ENCODE data around the gene GTPBP3. TPM values are rescaled to one million over a fixed set of nuclear protein-coding genes. Genes with fewer than 3 reads are reported as not detected.

GTPBP3 gene
- total and polyA plus RNA-seq, 3 experiments from 2014 or later: 13.3 to 55.7 (median 47.3) TPM

DNA sequence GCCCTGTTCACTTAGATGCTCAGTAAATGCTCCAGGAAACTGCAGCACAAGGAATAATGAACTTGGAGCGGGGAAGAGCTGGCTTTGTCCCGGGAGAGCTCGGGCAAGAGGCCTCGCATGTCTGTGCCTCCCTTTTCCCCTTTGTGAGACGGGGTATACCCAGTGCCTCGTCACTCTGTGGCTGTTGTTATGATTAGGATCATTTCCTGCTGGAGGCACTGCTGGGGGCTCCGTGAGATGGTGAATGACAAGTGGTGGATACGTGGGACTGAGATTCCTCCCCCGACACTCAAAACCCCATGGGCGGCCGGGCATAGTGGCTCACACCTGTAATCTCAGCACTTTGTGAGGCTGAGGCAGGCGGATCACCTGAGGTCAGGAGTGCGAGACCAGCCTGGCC lies 40.9 kb downstream of the GTPBP3 start:
- H3K36me3 Mint-ChIP-seq: peaks cover 0 to 5% (median 0%) of the 10 kb centered on the region in 3 donors
- no peaks in the 10 kb centered on the region for H3K27me3 ChIP-seq (ENCODE audit: insufficient read depth, low read length, poor library complexity, severe bottlenecking)
- no peak overlapping the region for H3K4me3 ChIP-seq (ENCODE audit: low read length)
- no peaks in the 10 kb centered on the region for H3K9me3 ChIP-seq (ENCODE audit: low read length)
- ChIA-PET CTCF (no interaction called here), POLR2A (no interaction called here)
- peaks cover 0 to 2% (median 0%) of the 10 kb centered on the region in 5 donors for H3K9me3 Mint-ChIP-seq
- H3K4me3 Mint-ChIP-seq: no peak overlapping the region
- H3K36me3 ChIP-seq (ENCODE audit: insufficient read depth, low read length): no peaks in the 10 kb centered on the region
- H3K4me1 ChIP-seq (ENCODE audit: insufficient read depth, low read length): peaks cover 4% of the 10 kb centered on the region
- no peak overlapping the region for H3K27ac Mint-ChIP-seq
- no peak overlapping the region for H3K27ac ChIP-seq (ENCODE audit: low read depth, low read length)
- no peak for DNase-seq
- H3K27me3 Mint-ChIP-seq: peaks cover 0 to 14% of the 10 kb centered on the region in 2 donors
- H3K4me1 Mint-ChIP-seq: peaks cover 5 to 6% (median 6%) of the 10 kb centered on the region in 3 donors

DNA sequence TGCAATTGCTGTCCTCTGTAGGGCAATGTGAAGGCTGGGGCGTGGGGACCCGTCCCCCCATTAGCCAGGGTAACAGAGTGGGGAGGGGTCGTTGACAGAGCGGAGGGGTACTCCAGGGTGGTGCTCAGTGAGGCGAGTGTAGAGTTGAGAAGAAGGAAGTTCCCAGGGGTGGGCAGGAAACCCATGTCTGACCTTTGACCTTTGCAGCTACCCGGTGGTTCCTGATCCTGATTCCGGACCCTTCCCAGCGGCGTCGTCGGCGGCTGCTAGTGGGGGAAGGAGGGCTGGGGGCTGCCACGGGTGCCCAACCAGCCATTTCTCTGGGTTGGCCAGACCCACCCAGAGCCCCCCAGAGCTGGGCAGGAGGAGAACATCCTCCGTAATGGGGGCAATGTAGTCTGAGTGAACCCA lies 41.9 kb downstream of the GTPBP3 start:
- no peak for DNase-seq
- no peaks in the 10 kb centered on the region for H3K9me3 ChIP-seq (ENCODE audit: low read length)
- no peaks in the 10 kb centered on the region for H3K27me3 ChIP-seq (ENCODE audit: insufficient read depth, low read length, poor library complexity, severe bottlenecking)
- peaks cover 4% of the 10 kb centered on the region for H3K4me1 ChIP-seq (ENCODE audit: insufficient read depth, low read length)
- peaks cover 0 to 14% of the 10 kb centered on the region in 2 donors for H3K27me3 Mint-ChIP-seq
- ChIA-PET CTCF (interaction anchor here (0.7 kb wide), 1 partner anchor 38 kb away, joined by 3 read pairs; no protein-coding TSS in a partner anchor), POLR2A (no interaction called here)
- peaks cover 0 to 2% (median 0%) of the 10 kb centered on the region in 5 donors for H3K9me3 Mint-ChIP-seq
- no peaks in the 10 kb centered on the region for H3K36me3 ChIP-seq (ENCODE audit: insufficient read depth, low read length)
- H3K4me1 Mint-ChIP-seq: peaks cover 5 to 6% (median 6%) of the 10 kb centered on the region in 3 donors
- H3K27ac ChIP-seq (ENCODE audit: low read depth, low read length): no peak overlapping the region
- peaks cover 0 to 5% (median 0%) of the 10 kb centered on the region in 3 donors for H3K36me3 Mint-ChIP-seq
- H3K4me3 ChIP-seq (ENCODE audit: low read length): no peak overlapping the region
- H3K4me3 Mint-ChIP-seq: no peak overlapping the region
- peak overlapping the region in 1 of 8 donors; percentile 17 for H3K27ac Mint-ChIP-seq

DNA sequence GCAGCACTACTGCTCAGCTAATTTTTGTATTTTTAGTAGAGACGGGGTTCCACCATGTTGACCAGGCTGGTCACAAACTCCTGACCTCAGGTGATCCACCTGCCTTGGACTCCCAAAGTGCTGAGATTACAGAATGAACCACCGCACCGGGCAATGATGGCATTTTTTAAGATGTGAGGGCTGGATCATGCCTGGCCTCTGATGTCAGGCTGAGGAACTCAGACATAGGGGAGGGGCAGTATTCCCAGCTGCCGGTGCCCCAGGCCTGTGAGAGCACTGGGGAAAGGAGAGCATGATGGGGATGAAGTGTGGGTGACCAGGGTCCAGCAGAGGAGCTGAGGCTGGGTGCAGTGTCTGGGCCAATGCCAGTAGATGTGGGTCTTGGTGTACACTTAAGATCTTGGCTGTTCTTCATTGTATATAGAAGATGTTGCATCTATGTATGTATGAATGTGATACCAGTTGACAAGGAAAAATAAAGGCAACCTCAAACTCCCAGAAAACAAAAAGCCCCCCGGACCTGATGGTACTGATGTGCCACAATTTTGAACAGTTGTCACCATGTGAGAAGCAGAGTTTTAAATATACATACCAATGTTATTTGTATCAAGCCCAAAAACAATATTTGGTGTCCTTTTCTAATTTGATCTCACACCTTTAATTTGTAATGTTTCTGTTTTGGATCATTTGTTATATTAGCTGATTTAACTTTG lies 43.2 kb downstream of the GTPBP3 start:
- H3K9me3 Mint-ChIP-seq: peaks cover 0 to 2% (median 0%) of the 10 kb centered on the region in 5 donors
- ChIA-PET POLR2A (no interaction called here), CTCF (no interaction called here)
- Histone ChIP-seq H3K27me3 (ENCODE audit: insufficient read depth, low read length, poor library complexity, severe bottlenecking) (no peaks in the 10 kb centered on the region), H3K4me1 (ENCODE audit: insufficient read depth, low read length) (peaks cover 4% of the 10 kb centered on the region), H3K4me3 (ENCODE audit: low read length) (no peak overlapping the region), H3K9me3 (ENCODE audit: low read length) (no peaks in the 10 kb centered on the region), H3K27ac (ENCODE audit: low read depth, low read length) (no peak overlapping the region), H3K36me3 (ENCODE audit: insufficient read depth, low read length) (no peaks in the 10 kb centered on the region)
- H3K27me3 Mint-ChIP-seq: peaks cover 0 to 14% of the 10 kb centered on the region in 2 donors
- no peak for DNase-seq
- H3K4me3 Mint-ChIP-seq: peak overlapping the region in 2 of 7 donors; percentile 26 to 27
- H3K36me3 Mint-ChIP-seq: peaks cover 0 to 5% (median 0%) of the 10 kb centered on the region in 3 donors
- H3K4me1 Mint-ChIP-seq: peaks cover 5 to 6% (median 6%) of the 10 kb centered on the region in 3 donors
- no peak overlapping the region for H3K27ac Mint-ChIP-seq

DNA sequence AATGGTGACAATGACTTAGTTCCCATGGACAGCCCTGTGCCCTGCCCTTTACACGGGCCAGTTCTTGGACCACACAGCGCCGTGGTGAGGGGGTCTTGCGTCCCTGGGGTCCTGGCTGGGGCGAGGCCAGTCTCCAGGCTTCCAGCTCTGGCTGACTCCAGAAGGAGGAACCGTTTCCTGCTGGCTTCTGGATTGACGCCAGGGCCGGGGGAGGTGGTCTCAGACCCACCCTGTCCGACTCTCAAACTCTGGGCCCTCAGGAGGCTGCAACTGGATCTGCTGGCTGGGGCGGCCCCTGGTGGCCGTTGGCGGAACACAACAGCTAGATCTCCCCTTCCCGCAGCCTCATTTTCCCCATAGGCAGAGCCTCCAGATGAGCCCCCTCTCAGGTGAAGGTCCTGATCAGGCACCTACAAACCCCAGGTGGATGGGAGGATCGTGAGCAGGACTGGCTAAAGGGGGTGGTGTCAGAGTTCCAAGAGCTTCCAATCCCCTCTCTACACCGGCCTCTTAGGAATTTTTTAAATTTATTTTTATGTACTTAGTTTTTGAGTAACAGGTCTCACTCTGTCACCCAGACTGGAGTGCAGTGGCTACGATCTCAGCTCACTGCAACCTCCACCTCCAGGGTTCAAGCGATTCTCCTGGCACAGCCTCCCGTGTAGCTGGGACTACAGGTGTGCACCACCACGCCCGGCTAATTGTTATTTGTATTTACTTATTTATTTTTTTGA lies 48.7 kb downstream of the GTPBP3 start:
- no peak overlapping the region for H3K4me3 Mint-ChIP-seq
- no peaks in the 10 kb centered on the region for H3K9me3 ChIP-seq (ENCODE audit: low read length)
- H3K27me3 ChIP-seq (ENCODE audit: insufficient read depth, low read length, poor library complexity, severe bottlenecking): no peaks in the 10 kb centered on the region
- no peak overlapping the region for H3K27ac ChIP-seq (ENCODE audit: low read depth, low read length)
- H3K36me3 ChIP-seq (ENCODE audit: insufficient read depth, low read length): no peaks in the 10 kb centered on the region
- H3K9me3 Mint-ChIP-seq: peaks cover 0 to 2% (median 0%) of the 10 kb centered on the region in 5 donors
- no peaks in the 10 kb centered on the region for H3K27me3 Mint-ChIP-seq
- H3K4me3 ChIP-seq (ENCODE audit: low read length): no peak overlapping the region
- no peaks in the 10 kb centered on the region for H3K36me3 Mint-ChIP-seq
- H3K27ac Mint-ChIP-seq: no peak overlapping the region
- DNase-seq: peak; percentile 37 to 69 (median 40)
- peaks cover 4% of the 10 kb centered on the region for H3K4me1 ChIP-seq (ENCODE audit: insufficient read depth, low read length)
- ChIA-PET CTCF (interaction anchor here (0.6 to 3.5 kb wide), 19 partner anchors 10 to 125 kb away, joined by 3 to 15 read pairs (median 4); partner anchors contain the start of genes ABHD8 and BST2), POLR2A (interaction anchor here (0.6 to 0.7 kb wide), 2 partner anchors 72 to 141 kb away, joined by 3 read pairs; no protein-coding TSS in a partner anchor)
- peaks cover 8 to 14% (median 11%) of the 10 kb centered on the region in 3 donors for H3K4me1 Mint-ChIP-seq

DNA sequence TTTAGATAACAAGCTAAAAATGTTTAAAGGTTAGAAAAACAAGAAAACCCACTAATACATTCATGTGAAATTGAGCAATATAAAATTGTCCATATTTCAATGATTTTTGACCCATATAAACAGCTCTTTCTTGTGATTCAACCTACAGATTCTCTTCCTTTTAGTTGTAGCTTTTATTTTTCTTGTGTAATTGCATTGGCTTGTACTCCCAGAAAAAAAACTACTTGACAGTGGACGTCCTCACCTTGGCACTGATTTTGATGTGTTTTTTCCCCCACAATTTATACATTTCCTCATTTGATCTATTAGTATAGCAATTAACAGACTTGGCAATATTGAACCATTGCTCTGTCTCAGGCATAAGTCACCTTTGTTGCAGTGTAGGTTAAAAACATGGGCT lies 51.9 kb downstream of the GTPBP3 start:
- no peaks in the 10 kb centered on the region for H3K36me3 ChIP-seq (ENCODE audit: insufficient read depth, low read length)
- no peak overlapping the region for H3K4me3 ChIP-seq (ENCODE audit: low read length)
- H3K36me3 Mint-ChIP-seq: no peaks in the 10 kb centered on the region
- H3K4me1 Mint-ChIP-seq: peaks cover 10 to 22% (median 13%) of the 10 kb centered on the region in 3 donors
- H3K4me3 Mint-ChIP-seq: peak overlapping the region in 2 of 7 donors; percentile 8 to 24
- no peak overlapping the region for H3K27ac Mint-ChIP-seq
- no peak overlapping the region for H3K27ac ChIP-seq (ENCODE audit: low read depth, low read length)
- peaks cover 0 to 2% (median 0%) of the 10 kb centered on the region in 5 donors for H3K9me3 Mint-ChIP-seq
- H3K27me3 Mint-ChIP-seq: peaks cover 0 to 2% of the 10 kb centered on the region in 2 donors
- POLR2A ChIA-PET: no interaction called here
- no peaks in the 10 kb centered on the region for H3K27me3 ChIP-seq (ENCODE audit: insufficient read depth, low read length, poor library complexity, severe bottlenecking)
- H3K9me3 ChIP-seq (ENCODE audit: low read length): no peaks in the 10 kb centered on the region
- CTCF ChIA-PET: interaction anchor here (0.9 to 4.0 kb wide), 13 partner anchors 14 to 264 kb away, joined by 3 to 21 read pairs (median 4); partner anchors contain the start of genes BST2 and NXNL1
- DNase-seq: no peak
- H3K4me1 ChIP-seq (ENCODE audit: insufficient read depth, low read length): peaks cover 9% of the 10 kb centered on the region

DNA sequence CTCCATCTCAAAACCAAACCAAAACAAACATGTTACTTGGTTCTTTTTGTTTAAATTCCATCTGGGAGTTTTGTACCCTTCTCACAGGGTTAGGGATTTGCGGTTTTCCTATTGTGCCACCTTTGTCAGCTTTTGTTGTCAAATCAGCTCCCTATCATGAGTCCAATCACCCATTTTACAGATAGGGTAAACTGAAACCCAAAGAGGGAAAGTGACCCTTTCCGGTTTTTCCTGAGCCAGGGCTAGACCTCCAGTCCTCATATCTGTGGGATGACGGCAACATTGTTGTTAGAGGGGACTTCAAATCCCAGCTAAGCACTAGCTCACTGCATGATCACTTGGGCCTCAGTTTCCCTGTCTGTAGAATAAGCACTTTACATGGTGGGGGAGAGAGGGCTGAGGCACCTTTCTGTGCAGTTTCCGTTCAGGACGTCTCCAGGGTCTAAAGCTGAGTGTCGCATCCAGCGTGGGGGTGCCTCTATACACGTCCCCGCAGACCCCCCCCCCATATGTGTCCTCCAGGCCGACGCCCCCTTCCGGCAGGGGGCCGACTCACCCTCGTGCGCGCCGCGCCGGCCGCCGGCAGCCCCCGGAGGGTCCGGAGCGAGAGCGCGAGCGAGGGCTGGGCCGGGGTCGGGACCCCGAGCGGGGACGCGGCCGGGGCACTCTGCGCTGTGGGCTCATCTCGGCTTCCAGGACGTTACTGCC lies 52.8 kb downstream of the GTPBP3 start:
- H3K4me3 Mint-ChIP-seq: peak overlapping the region; percentile 16 to 94 (median 89)
- CTCF ChIA-PET: interaction anchor here (0.6 to 4.0 kb wide), 11 partner anchors 16 to 265 kb away, joined by 3 to 21 read pairs (median 3); partner anchors contain the start of genes BST2 and NXNL1

DNA sequence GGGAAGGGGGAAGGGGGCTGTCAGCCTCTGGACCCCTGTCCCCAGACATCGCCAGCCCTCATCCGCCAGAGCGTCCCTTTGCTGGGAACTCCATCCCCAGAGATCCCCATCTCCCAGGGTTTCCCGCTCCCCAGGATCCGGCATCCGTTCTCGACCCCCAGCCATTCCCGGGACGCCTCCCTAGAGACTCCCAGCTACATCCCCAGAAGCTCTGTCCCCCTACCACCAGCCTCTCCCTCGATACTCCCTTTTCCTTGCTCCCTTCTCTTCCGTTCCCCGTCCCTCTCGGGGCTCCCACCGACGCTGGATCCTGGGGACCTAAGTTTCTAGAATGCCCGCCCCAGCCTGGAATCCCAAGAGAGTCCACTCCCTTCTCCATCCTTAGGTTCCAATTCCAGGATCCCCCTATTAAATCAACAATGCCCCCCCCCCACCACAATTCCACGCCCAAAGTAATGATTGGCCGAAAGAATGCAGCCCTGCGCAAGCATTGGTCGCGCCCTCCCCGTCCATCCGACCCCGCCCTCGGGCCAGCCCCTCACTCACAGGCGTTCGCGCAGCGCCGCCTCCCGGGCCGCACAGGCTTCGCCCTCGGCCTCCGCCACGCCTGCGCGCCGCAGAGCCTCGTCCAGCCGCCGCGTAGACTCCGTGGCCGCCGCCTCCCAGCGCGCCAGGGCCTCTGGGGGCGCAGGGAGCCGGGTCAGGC lies 53.5 kb downstream of the GTPBP3 start:
- peaks cover 15 to 29% (median 20%) of the 10 kb centered on the region in 3 donors for H3K4me1 Mint-ChIP-seq
- no peaks in the 10 kb centered on the region for H3K9me3 ChIP-seq (ENCODE audit: low read length)
- CTCF ChIA-PET: interaction anchor here (1.5 to 4.0 kb wide), 3 partner anchors 15 to 69 kb away, joined by 3 to 21 read pairs (median 4); partner anchors contain the start of genes BST2 and NXNL1
- no peaks in the 10 kb centered on the region for H3K36me3 Mint-ChIP-seq
- H3K27ac ChIP-seq (ENCODE audit: low read depth, low read length): no peak overlapping the region
- H3K9me3 Mint-ChIP-seq: peaks cover 0 to 2% (median 0%) of the 10 kb centered on the region in 5 donors
- H3K27ac Mint-ChIP-seq: peak overlapping the region in 3 of 8 donors; percentile 48 to 86 (median 61)
- peak overlapping the region; percentile 76 to 94 (median 89) for H3K4me3 Mint-ChIP-seq
- H3K36me3 ChIP-seq (ENCODE audit: insufficient read depth, low read length): no peaks in the 10 kb centered on the region
- H3K4me1 ChIP-seq (ENCODE audit: insufficient read depth, low read length): peaks cover 20% of the 10 kb centered on the region
- peaks cover 0 to 2% of the 10 kb centered on the region in 2 donors for H3K27me3 Mint-ChIP-seq
- peak overlapping the region; percentile 64 for H3K4me3 ChIP-seq (ENCODE audit: low read length)
- POLR2A ChIA-PET: interaction anchor here (0.9 to 1.2 kb wide), 2 partner anchors 29 to 89 kb away, joined by 3 to 7 read pairs; partner anchors contain the start of gene MVB12A
- no peaks in the 10 kb centered on the region for H3K27me3 ChIP-seq (ENCODE audit: insufficient read depth, low read length, poor library complexity, severe bottlenecking)
- peak; percentile 81 to 88 (median 86) for DNase-seq

More for the DNA sequence above, 52.8 kb downstream of the GTPBP3 start:
- Histone ChIP-seq H3K9me3 (ENCODE audit: low read length) (no peaks in the 10 kb centered on the region), H3K4me3 (ENCODE audit: low read length) (peak overlapping the region; percentile 64), H3K27ac (ENCODE audit: low read depth, low read length) (no peak overlapping the region), H3K36me3 (ENCODE audit: insufficient read depth, low read length) (no peaks in the 10 kb centered on the region), H3K27me3 (ENCODE audit: insufficient read depth, low read length, poor library complexity, severe bottlenecking) (no peaks in the 10 kb centered on the region), H3K4me1 (ENCODE audit: insufficient read depth, low read length) (peaks cover 18% of the 10 kb centered on the region)
- Mint-ChIP-seq H3K4me1 (peaks cover 13 to 26% (median 18%) of the 10 kb centered on the region in 3 donors), H3K9me3 (peaks cover 0 to 2% (median 0%) of the 10 kb centered on the region in 5 donors), H3K36me3 (no peaks in the 10 kb centered on the region), H3K27ac (no peak overlapping the region), H3K27me3 (peaks cover 0 to 2% of the 10 kb centered on the region in 2 donors)
- POLR2A ChIA-PET: interaction anchor here (0.9 kb wide), 1 partner anchor 88 kb away, joined by 3 read pairs; no protein-coding TSS in a partner anchor
- peak in 1 of 5 donors; percentile 15 for DNase-seq

Data from CD8-positive, alpha-beta memory T cell (primary cell).